ENCODE measurements around the gene NEXN. TPM values are rescaled to one million over a fixed set of nuclear protein-coding genes. Genes with fewer than 3 reads are reported as not detected.

Gene NEXN
- total and polyA plus RNA-seq, 2 donors (not counting 1 experiment from before 2014, with no cell fraction given) = 0.07 to 0.81 TPM

DNA sequence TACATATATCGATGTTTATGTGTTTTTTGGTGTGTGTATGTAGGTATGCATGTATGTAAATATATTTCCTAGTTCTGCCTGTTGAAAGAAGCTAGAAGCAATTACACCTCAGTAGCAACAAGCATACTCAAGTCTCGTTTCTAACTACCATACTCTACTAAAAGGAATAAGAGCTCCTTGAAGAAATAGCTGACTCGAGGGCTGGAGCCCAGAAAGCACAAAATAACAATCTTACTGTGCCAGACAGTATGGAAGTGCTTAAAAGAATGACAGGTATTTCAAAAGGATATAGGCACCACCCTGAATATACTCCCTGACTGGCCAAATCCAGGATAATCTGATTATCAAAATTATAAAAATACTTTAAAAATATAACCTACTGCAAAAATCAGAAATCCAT is 67.3 kb downstream of the NEXN start:
- no peaks in the 10 kb centered on the region for H3K9me3 ChIP-seq (ENCODE audit: control extremely low read depth in 1 of 3, control insufficient read depth in 2 of 3, insufficient read depth in 1 of 3, low read length in 2 of 3)
- no peaks in the 10 kb centered on the region for H3K9me3 Mint-ChIP-seq (ENCODE audit: insufficient read depth)
- no peaks in the 10 kb centered on the region for H3K27me3 ChIP-seq (replicated peaks in 1 of 4; ENCODE audit: control extremely low read depth in 1 of 4, control insufficient read depth in 3 of 4, insufficient read depth in 4 of 4, low read length in 3 of 4)
- ATAC-seq (ENCODE audit: low read depth) (no peak), DNase-seq (no peak)
- H3K27me3 Mint-ChIP-seq = no peaks in the 10 kb centered on the region
- H3K4me2 ChIP-seq (replicated peaks; ENCODE audit: low read depth, low read length, poor library complexity, severe bottlenecking) = no peak overlapping the region
- no peak overlapping the region for H2AFZ ChIP-seq (ENCODE audit: insufficient read depth, low read depth, low read length, poor library complexity, severe bottlenecking)
- no peak overlapping the region for H3K27ac Mint-ChIP-seq
- H4K20me1 ChIP-seq (ENCODE audit: control insufficient read depth, insufficient read depth, low read length, poor library complexity, severe bottlenecking) = peaks cover 47% of the 10 kb centered on the region
- H3K4me3 ChIP-seq (ENCODE audit: control extremely low read depth in 1 of 5, extremely low read depth in 1 of 5, insufficient read depth in 1 of 5, low read depth in 2 of 5, low read length in 4 of 5) = no peak overlapping the region
- H3K4me1 Mint-ChIP-seq = peaks cover 18% of the 10 kb centered on the region
- no peak overlapping the region for H3K9ac ChIP-seq (ENCODE audit: low read length)
- no peak overlapping the region for H3K27ac ChIP-seq (ENCODE audit: low read length in 2 of 2)
- POLR2A ChIA-PET = no interaction called here
- TF ChIP-seq EZH2 (IDR thresholded peaks at IDR 0.05; ENCODE audit: borderline replicate concordance, insufficient read depth, low read depth, low read length, poor library complexity, severe bottlenecking) (no peak), CTCF (IDR thresholded peaks at IDR 0.05) (no peak)
- CTCF ChIA-PET = interaction anchor here (1.0 kb wide), 1 partner anchor 158 kb away, joined by 3 read pairs; no protein-coding TSS in a partner anchor
- intact Hi-C loops (cut with micrococcal nuclease) = no loop called here
- H3K4me3 Mint-ChIP-seq = no peak overlapping the region
- H3K36me3 ChIP-seq (replicated peaks in 1 of 2; ENCODE audit: control extremely low read depth in 1 of 2, control insufficient read depth in 1 of 2, extremely low read depth in 1 of 2, insufficient read depth in 2 of 2, low read length in 1 of 2) = peaks cover 14 to 89% of the 10 kb centered on the region in 2 experiments
- peaks cover 15 to 17% of the 10 kb centered on the region in 2 donors for H3K4me1 ChIP-seq (ENCODE audit: control insufficient read depth in 2 of 2, insufficient read depth in 2 of 2, low read length in 2 of 2)
- no CpG with 5 or more reads among the region's 3 CpGs for whole genome bisulfite sequencing (ENCODE audit: insufficient coverage)
- peaks cover 48% of the 10 kb centered on the region for H3K79me2 ChIP-seq (ENCODE audit: control insufficient read depth, insufficient read depth, low read length)

DNA sequence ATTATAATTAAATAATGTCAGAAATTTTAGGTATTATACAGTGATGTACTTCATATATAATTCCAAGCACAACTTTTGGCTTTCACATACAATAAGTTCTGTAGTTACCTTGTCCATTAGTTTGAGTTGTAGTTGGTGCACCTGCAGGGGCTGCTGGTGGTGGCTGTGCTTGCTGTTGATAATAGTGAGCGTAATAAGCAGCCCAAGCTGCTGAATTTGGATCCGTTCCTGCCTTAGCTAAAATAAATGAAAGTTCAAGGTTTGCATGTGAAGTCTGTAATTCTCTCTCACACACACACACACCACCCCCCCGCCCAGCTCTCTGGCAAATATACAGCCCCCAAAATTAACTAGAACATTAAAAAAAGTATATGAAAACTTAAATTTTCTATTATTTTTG is 68.0 kb downstream of the NEXN start:
- no peaks in the 10 kb centered on the region for H3K27me3 ChIP-seq (replicated peaks in 1 of 4; ENCODE audit: control extremely low read depth in 1 of 4, control insufficient read depth in 3 of 4, insufficient read depth in 4 of 4, low read length in 3 of 4)
- TF ChIP-seq CTCF (IDR thresholded peaks at IDR 0.05) = no peak
- TF ChIP-seq EZH2 (IDR thresholded peaks at IDR 0.05; ENCODE audit: borderline replicate concordance, insufficient read depth, low read depth, low read length, poor library complexity, severe bottlenecking) = no peak
- no peak for DNase-seq
- peaks cover 56% of the 10 kb centered on the region for H3K79me2 ChIP-seq (ENCODE audit: control insufficient read depth, insufficient read depth, low read length)
- no peaks in the 10 kb centered on the region for H3K9me3 ChIP-seq (ENCODE audit: control extremely low read depth in 1 of 3, control insufficient read depth in 2 of 3, insufficient read depth in 1 of 3, low read length in 2 of 3)
- peaks cover 53% of the 10 kb centered on the region for H4K20me1 ChIP-seq (ENCODE audit: control insufficient read depth, insufficient read depth, low read length, poor library complexity, severe bottlenecking)
- WGBS (ENCODE audit: insufficient coverage) = no CpG with 5 or more reads among the region's 3 CpGs
- Mint-ChIP-seq H3K4me3 (no peak overlapping the region), H3K27me3 (no peaks in the 10 kb centered on the region), H3K4me1 (peaks cover 11% of the 10 kb centered on the region), H3K27ac (no peak overlapping the region), H3K9me3 (ENCODE audit: insufficient read depth) (no peaks in the 10 kb centered on the region)
- H3K4me2 ChIP-seq (replicated peaks; ENCODE audit: low read depth, low read length, poor library complexity, severe bottlenecking) = no peak overlapping the region
- H3K4me1 ChIP-seq (ENCODE audit: control insufficient read depth in 2 of 2, insufficient read depth in 2 of 2, low read length in 2 of 2) = peaks cover 8 to 10% of the 10 kb centered on the region in 2 donors
- ChIA-PET POLR2A (interaction anchor here (0.7 kb wide), 1 partner anchor 42 kb away, joined by 5 read pairs; no protein-coding TSS in a partner anchor), CTCF (interaction anchor here (1.0 to 1.2 kb wide), 3 partner anchors 16 to 157 kb away, joined by 3 read pairs; no protein-coding TSS in a partner anchor)
- peaks cover 20 to 92% of the 10 kb centered on the region in 2 experiments for H3K36me3 ChIP-seq (replicated peaks in 1 of 2; ENCODE audit: control extremely low read depth in 1 of 2, control insufficient read depth in 1 of 2, extremely low read depth in 1 of 2, insufficient read depth in 2 of 2, low read length in 1 of 2)
- H3K4me3 ChIP-seq (ENCODE audit: control extremely low read depth in 1 of 5, extremely low read depth in 1 of 5, insufficient read depth in 1 of 5, low read depth in 2 of 5, low read length in 4 of 5) = no peak overlapping the region
- H2AFZ ChIP-seq (ENCODE audit: insufficient read depth, low read depth, low read length, poor library complexity, severe bottlenecking) = no peak overlapping the region
- no peak overlapping the region for H3K9ac ChIP-seq (ENCODE audit: low read length)
- H3K27ac ChIP-seq (ENCODE audit: low read length in 2 of 2) = no peak overlapping the region
- intact Hi-C loops (cut with micrococcal nuclease) = no loop called here
- no peak for ATAC-seq (ENCODE audit: low read depth)

Data from B cell (primary cell).